HT1080 (cell line): ENCODE measurements around the gene USP6. TPM values are rescaled to one million over a fixed set of nuclear protein-coding genes. Genes with fewer than 3 reads are reported as not detected.
"Not testable (repeated sequence)": the region's sequence is repeated elsewhere in the genome, so short reads cannot be mapped to it uniquely, and the experiment has no call there.

Experiments
- DNase-seq: peaks from one replicate; pipeline ENCODE4 v3.0.0-alpha.2; 2015; ENCODE audit warnings: low read depth
- total RNA-seq: library from RNA; depleted of rRNA; stranded (reverse); fragments of >200 nt; shearing (Covaris generic); gene quantifications from 2 replicates; pipeline ENCODE4 v1.2.3, GENCODE V29; 2014

Gene USP6
- total RNA-seq, 1 experiment from 2014 or later = not detected

DNA sequence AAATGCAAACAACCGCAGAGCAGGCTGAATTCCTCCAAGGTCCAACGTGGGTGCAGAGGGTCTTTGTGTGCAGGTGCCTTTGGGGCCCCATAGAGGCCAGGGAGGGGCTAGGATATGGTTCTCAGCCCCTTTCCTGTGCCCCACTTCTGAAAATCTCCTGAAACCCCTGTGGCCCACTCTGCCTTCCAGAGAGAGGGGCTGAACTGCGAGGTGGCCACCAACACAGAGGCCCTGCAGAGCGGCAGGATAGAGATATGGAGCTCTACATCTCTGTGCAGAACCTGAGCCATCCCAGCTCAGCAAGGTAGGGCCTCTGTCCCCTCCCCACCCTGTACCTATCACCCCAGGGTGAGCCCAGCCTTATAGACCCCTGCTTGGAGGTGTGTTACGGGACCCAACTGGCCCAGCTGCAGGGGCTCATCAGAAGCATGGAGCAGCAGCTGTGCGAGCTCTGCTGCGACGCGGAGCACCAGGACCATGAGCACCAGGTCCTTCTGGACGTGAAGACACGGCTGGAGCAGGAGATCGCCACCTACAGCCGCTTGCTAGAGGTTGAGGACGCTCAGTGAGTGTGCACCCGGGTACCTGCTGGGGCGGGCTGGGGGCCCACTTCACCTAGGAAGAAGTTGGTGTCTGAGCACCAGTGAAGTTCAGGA is 5.5 kb downstream of the USP6 start:
- no peak for DNase-seq

DNA sequence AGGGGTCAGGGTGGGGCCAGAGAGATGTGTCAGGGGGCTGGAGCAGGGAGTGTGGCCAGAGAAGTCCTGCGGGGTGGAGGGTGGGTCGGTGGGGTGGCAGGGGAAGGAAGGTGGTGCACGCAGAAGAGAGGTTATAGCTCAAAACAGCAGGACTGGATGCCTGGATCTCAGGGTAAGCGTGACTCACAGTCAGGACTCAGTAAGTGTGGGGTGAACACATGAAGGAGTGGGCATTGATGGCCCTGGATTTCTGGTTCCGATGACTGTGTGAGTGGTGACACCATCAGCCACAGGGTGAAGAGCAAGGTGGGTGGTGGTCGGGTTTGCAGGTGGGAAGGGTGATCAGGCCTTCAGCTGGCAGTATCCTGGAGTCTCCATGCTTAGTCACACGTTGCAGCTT is 6.2 kb downstream of the USP6 start:
- DNase-seq = not testable (repeated sequence)

GRCh38 chr17:5122586-5123342 is 6.9 kb downstream of the USP6 start:
- DNase-seq = no peak

DNA sequence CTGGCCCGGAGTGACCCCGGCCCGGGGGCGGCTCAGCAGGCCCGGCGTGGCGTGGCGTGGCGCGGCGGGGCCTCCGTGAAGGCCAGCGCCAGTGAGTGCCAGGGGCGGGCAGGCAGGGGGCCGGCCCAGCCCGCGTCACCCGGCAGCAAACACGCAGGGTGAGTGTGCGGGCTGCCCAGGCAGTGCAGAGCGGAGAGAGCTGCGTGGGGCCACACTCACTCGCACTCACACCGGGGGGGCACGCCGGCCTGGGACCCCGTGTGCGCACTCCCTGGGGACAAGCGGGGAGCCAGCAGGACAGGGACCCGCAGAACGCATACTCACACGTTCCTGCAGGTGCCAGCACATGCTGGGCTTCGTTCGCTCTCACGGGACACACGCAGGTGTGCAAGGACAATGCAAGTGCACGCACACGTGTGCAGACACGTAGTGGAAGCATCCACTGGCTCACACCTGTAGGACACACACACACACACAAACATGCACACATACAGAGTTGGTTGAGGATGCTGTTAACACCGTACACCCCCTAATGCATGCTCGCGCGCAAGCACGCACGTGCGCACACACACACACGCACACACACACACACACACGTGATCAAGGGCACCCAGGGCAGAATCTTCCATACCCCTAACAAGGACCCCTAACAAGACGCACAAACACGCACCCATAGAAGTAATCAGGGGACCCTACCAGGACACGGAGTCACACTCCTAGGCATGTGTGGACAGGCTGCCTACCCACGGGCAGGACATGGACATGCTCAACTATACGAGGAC is 7.7 kb downstream of the USP6 start:
- DNase-seq = no peak

DNA sequence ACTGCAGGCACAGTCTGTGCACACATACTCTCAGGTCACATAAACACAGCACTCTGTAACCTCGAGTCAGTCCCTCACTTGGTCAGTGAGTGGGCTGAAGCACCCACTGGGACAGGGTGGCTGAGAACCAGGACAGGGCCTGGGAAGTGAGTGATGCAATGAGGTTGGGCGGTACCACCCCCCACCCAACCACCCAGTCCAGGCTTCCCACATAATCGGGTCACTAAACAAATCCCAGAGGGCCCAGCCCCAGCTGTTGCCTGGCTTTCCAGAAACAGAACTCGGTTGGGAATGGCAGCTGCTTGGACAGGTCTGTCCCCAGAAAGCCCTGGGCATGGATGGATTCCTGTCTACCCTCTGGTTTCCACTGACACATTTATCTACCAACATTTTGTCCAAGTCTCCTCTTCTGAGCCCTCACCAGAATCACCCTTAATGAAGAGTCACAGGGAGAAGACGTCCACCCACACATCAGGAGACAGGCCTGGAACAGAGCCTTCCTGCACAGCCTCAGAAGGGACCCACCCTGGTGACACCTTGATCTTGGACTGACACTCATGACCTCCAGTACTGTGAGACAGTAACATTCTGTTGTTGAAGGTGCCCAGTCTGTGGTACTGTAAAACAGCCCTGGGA is 8.4 kb downstream of the USP6 start:
- not testable (repeated sequence) for DNase-seq

DNA sequence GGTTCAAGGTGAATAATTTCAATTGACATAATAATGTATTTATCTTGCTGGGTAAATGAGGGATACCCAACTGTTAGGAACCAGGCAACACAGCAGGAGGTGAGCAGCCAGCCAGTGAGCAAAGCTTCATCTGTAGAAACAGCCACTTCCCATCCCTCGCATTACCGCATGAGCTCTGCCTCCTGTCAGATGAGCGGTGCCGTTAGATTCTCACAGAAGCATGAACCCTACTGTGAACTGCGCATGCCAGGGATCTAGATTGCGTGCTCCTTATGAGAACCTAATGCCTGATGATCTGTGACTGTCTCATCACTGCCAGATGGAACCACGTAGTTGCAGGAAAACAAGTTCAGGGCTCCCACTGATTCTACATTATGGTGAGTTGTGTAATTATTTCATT is 9.1 kb downstream of the USP6 start:
- DNase-seq = not testable (repeated sequence)

DNA sequence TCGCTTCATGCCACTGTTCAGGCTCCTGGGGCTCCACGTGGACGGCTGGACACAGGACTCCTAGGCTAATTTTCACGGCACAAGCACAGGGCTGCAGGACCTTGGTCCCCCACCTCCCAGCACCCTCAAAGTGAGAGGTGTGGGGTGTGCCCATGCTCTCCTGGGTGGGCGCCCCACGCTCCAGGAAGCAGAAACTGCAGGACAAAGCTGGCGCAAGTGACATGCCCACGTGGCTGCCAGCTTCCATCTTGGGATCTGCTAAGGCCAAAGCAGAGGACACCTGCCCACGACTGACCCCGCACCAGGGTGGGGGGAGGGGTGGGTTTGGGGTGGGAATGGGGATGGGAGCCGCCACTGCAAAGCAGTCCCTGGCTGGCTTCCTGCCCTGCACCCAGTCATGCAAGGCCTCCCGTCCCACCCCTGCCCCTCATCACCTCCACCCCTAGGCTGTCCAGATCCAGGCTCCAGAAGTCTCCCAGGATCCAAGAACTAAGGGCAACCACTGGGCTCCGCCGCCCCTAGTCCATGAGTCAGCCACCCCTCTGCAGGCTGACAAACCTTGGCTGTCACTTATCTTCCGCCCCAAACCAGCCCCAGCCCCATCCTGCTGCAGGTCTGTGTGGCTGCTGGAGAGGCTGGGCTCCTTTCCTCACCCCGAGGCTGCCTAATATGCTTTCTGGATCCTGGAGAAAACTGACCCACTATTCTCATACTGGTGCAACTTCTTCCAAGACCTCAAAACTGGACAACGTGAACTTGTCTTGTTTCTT is 11.1 kb downstream of the USP6 start:
- no peak for DNase-seq

GRCh38 chr17:5127910-5128309 is 12.1 kb downstream of the USP6 start:
- DNase-seq = no peak

DNA sequence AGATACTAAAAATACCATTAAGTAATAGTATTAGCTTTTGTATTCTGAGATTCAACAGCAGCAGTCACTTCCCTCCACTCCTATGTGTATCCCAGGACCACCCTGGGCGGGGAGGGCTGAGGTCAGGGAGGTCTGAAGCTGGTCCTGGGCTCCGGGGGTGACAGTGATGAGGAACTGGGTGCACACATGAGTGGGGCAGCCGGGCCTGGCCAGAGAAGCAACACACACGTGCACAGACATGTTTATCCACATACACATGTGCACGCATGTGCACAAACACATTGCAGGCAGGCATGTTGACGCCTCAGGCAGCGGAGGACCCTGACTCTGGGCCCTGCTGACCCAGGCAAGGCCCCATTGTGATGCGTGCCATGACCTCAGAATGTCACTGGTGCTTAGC is 12.6 kb downstream of the USP6 start:
- DNase-seq = not testable (repeated sequence)

GRCh38 chr17:5128905-5129535 is 13.2 kb downstream of the USP6 start:
- no peak for DNase-seq

DNA sequence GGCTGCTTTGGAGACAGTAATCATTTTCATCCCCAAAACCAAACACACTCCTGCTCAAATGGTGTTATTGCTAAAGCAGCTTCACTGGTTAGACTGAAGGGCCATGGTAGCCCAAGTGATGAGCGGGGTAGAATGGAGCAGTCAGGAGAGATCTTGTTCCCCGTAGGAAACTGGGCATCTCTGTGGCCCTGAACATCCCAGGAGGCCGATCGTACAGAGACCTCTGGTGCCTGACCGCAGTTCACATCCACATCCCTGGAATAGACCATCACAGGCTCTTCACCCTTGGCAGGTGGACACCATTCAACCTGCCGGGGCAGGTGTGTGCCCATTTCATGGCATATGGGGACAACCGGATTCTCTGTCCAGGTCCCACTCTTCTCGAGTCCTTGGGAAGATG is 13.9 kb downstream of the USP6 start:
- DNase-seq = not testable (repeated sequence)

- not testable (repeated sequence) for DNase-seq
Observed at GRCh38 chr17:5130261-5130660, 14.4 kb downstream of the USP6 start.

DNA sequence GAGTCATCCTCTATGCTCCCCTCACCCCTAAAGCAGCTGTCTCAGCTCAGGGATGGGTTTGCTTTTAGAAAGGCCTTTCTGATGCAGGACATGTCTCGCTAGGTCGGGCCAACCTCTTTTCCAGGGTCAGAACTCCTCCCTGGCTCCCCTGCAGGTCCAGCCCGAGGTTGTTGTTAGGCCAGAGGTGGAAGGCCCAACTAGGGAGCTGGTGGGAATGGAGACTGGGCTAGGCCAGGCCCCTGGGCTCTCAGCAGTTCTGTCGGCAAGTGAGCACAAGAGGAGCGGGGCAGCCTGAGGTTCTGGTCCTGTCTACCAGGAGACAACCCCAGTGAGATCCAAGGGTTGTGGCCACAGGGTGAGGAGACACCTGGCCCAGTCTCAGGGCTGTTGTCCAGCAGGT is 14.9 kb downstream of the USP6 start:
- not testable (repeated sequence) for DNase-seq

DNA sequence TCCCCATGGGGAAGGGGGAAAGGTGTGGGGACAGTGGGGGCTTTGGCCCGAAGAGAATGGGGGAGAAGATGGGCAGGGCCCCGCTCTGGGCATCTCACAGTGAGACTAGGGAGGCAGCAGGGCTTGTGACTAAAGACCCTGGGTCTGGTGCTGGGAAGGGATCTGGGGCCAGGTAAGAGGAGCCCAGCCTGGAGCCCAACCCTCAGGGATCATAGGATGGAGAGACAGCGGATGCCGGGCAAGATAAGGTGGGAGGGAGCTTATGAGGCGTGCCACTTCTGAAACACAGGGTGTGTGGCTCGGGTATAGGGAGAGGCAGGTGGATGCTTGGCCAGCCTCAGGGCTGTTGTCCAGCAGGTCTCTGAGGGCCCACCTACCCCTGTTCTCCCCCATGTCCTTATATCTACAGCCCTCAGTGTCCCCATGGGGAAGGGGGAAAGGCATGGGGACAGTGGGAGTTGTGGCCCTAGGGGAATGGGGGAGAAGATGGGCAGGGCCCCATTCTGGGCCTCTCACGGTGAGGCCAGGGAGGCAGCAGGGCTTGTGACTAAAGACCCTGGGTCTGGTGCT is 15.4 kb downstream of the USP6 start:
- no peak for DNase-seq

DNA sequence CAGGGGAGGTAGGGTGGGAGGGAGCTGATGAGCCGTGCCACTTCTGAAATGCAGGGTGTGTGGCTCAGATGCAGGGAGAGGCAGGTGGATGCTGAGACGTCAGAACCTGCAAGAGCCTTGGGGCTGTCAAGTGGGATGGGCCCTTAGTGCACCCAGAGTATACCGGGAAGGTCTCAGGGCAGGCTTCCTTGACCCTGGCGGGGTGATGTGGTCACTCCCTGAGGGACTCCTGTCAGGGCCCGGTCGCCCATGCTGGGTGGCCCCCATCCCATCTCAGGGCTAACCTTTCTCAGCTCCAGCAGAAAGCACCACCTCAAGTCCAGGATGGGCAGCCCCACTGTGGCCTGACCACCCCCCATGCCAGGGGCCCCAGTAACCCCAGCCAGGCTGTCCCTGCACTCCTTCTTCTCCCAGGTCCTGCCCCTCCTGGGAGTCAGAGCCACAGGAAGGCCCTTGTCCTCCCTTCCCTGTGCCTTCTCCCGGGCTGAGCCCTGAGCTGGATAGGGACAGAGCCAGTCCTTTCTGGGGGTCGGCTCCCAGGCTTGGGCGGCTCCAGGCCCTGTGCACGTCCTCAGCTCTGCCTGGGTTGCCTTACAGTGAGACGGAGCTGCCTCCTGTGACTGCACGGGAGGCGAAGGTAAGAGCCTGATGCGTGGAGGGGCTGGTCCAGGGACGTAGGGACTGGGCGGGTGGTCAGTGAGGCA is 16.1 kb downstream of the USP6 start:
- DNase-seq = not testable (repeated sequence)

DNA sequence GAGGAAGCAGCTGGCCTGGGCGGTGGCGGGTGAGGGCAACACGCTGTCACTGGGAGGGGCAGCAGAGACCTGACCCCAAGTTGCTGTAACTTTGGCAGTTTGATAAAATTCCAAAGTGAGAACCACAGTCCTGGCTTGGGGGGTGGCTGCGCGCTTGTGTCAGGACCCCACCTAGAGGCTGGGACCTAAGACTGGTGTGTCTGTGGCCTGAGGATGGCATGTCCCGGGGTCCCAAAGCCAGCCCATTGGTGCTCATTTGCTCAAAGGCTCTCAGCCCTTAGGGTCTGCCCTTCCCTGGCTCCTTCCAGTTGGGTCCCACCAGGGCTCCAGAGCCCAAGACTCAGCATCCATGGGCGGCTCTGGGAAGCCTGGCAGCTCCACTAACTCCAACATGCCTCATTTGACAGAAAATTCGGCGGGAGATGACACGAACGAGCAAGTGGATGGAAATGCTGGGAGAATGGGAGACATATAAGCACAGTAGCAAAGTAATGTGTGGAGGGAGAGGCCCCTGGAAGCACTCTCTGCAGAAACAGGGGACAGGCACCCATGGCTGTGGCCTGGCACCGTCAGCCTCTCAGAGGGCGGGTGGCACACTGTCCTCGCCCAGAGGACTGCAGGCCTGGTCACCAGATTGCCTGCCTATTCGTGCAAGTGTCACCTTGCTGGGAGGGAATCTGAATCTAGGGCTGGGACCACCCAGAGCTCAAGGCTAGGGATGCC is 16.8 kb downstream of the USP6 start:
- DNase-seq = not testable (repeated sequence)

- no peak for DNase-seq
Observed at GRCh38 chr17:5133311-5133710, 17.5 kb downstream of the USP6 start.

- not testable (repeated sequence) for DNase-seq
Observed at GRCh38 chr17:5133961-5134360, 18.1 kb downstream of the USP6 start.

GRCh38 chr17:5134571-5134970 is 18.7 kb downstream of the USP6 start:
- not testable (repeated sequence) for DNase-seq
